ENCODE measurements around the gene TRABD2B. TPM values are rescaled to one million over a fixed set of nuclear protein-coding genes. Genes with fewer than 3 reads are reported as not detected.
A peak's percentile ranks its signal among the peaks of the same experiment; 100 is the strongest.

Gene TRABD2B
- 11.2 TPM for total RNA-seq

GRCh38 chr1:47997289-47998200, at the start of gene TRABD2B:
TRABD2B (minus strand) TSS chr1:47997385.
- peak; percentile 82 for DNase-seq (ENCODE audit: low spot score)

- no peak for DNase-seq (ENCODE audit: low spot score)
These were observed 47.1 kb upstream of the TRABD2B start for GRCh38 chr1:48044311-48044710.

GRCh38 chr1:48043622-48044021, 46.4 kb upstream of the TRABD2B start:
- no peak for DNase-seq (ENCODE audit: low spot score)

- no peak for DNase-seq (ENCODE audit: low spot score)
These were observed 43.0 kb upstream of the TRABD2B start for GRCh38 chr1:48040154-48040553.

- no peak for DNase-seq (ENCODE audit: low spot score)
These were observed 42.2 kb upstream of the TRABD2B start for GRCh38 chr1:48039088-48040054.

GRCh38 chr1:48038270-48038767, 41.1 kb upstream of the TRABD2B start:
- no peak for DNase-seq (ENCODE audit: low spot score)

- DNase-seq (ENCODE audit: low spot score) = no peak
These were observed 39.6 kb upstream of the TRABD2B start for GRCh38 chr1:48036710-48037355.

- DNase-seq (ENCODE audit: low spot score) = no peak
These were observed 38.4 kb upstream of the TRABD2B start for GRCh38 chr1:48035371-48036141.

GRCh38 chr1:48033495-48034045, 36.4 kb upstream of the TRABD2B start:
- DNase-seq (ENCODE audit: low spot score) = no peak

GRCh38 chr1:48031676-48032075, 34.5 kb upstream of the TRABD2B start:
- no peak for DNase-seq (ENCODE audit: low spot score)

- no peak for DNase-seq (ENCODE audit: low spot score)
These were observed 33.6 kb upstream of the TRABD2B start for GRCh38 chr1:48030696-48031365.

- DNase-seq (ENCODE audit: low spot score) = no peak
These were observed 33.0 kb upstream of the TRABD2B start for GRCh38 chr1:48030211-48030610.

- no peak for DNase-seq (ENCODE audit: low spot score)
These were observed 31.3 kb upstream of the TRABD2B start for GRCh38 chr1:48028218-48029069.

GRCh38 chr1:48027533-48027835, 30.3 kb upstream of the TRABD2B start:
- DNase-seq (ENCODE audit: low spot score) = no peak

GRCh38 chr1:48026701-48027532, 29.7 kb upstream of the TRABD2B start:
- DNase-seq (ENCODE audit: low spot score) = no peak

- DNase-seq (ENCODE audit: low spot score) = no peak
These were observed 29.1 kb upstream of the TRABD2B start for GRCh38 chr1:48026275-48026674.

GRCh38 chr1:48025076-48025475, 27.9 kb upstream of the TRABD2B start:
- DNase-seq (ENCODE audit: low spot score) = no peak

- no peak for DNase-seq (ENCODE audit: low spot score)
These were observed 26.3 kb upstream of the TRABD2B start for GRCh38 chr1:48023488-48023887.

Measured in mucosa of gallbladder (tissue), 1 donor.